ENCODE data around the gene PRDX1.

GRCh38 chr1:45491487-45492260 is 30.0 kb downstream of the PRDX1 start:
- TF ChIP-seq CTCF (IDR thresholded peaks at IDR 0.05; ENCODE audit: low read depth, low read length) (no peak), POLR2A (IDR thresholded peaks at IDR 0.05; ENCODE audit: extremely low read depth, insufficient read length) (no peak), MYC (IDR thresholded peaks at IDR 0.05; ENCODE audit: low read depth, low read length) (no peak)
